CD4-positive, alpha-beta T cell treated with Interleukin-17A for 4 hours (primary cell): ENCODE results near the gene FAM241A.
"Not testable (repeated sequence)": the region's sequence is repeated elsewhere in the genome, so short reads cannot be mapped to it uniquely, and the experiment has no call there.

Source experiments
- DNase-seq: peaks from one replicate; pipeline ENCODE4 v3.0.0-alpha.2; 2020; ENCODE audit warnings: mixed read lengths

FAM241A gene

DNA sequence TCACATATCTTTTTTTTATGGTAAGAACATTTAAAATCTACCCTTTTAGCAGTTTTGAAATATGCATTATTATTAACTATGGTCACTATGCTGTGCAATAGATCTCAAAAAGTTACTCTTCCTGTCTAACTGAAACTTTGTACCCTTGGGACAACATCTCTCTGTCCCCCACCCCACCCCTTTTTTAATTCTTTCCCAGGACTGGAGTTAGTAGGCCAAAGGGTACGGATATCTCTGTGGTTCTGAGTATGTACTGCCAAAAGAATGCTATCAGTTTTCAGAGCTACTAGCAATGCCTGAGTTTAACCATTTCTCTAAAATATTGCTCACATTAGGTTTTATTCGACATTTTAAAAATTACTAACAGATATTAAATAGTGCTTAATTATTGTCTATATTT lies 4.7 kb upstream of the FAM241A start:
- no peak for DNase-seq

DNA sequence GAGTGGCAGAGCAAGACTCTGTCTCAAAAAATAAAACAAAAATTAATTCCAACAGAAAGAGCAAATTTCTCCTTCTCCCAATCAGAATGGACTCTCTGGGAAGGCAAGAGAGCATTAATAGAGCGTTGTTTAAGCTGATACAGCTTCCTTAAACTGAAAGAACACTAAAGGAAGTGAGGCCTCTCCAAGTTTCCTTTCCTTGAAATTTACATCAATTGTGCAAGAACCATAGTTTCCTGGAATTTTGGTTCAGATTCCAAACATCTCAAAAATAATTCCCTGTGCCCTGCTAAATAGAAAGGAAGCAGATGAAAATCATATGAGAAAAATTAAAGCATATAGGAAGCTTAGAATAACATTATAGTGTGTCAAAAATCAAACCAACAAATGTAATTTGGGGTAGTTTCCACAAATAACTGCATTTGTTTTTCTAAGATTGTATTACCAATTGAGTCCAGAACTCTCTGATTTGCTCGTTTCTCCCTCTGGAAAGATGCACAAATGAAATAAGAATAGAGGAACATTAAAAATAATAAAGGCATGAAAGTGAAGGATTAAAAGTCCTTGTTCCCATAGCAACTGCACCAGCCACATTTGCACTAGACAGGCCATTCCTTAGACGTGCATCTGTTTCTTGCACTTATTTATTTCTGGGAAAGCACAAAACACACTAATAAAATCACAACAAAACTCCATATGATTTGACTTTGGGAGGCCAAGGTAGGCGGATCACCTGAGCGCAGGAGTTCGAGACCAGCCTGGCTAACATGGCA lies 3.7 kb upstream of the FAM241A start:
- DNase-seq, result no peak

- DNase-seq, result no peak
Measured at GRCh38 chr4:112142182-112142581, 3.1 kb upstream of the FAM241A start.

GRCh38 chr4:112143781-112144180 lies 1.5 kb upstream of the FAM241A start:
- DNase-seq, result no peak

- no peak for DNase-seq
Measured at GRCh38 chr4:112144546-112145325, 518 bp upstream of the FAM241A start.

DNA sequence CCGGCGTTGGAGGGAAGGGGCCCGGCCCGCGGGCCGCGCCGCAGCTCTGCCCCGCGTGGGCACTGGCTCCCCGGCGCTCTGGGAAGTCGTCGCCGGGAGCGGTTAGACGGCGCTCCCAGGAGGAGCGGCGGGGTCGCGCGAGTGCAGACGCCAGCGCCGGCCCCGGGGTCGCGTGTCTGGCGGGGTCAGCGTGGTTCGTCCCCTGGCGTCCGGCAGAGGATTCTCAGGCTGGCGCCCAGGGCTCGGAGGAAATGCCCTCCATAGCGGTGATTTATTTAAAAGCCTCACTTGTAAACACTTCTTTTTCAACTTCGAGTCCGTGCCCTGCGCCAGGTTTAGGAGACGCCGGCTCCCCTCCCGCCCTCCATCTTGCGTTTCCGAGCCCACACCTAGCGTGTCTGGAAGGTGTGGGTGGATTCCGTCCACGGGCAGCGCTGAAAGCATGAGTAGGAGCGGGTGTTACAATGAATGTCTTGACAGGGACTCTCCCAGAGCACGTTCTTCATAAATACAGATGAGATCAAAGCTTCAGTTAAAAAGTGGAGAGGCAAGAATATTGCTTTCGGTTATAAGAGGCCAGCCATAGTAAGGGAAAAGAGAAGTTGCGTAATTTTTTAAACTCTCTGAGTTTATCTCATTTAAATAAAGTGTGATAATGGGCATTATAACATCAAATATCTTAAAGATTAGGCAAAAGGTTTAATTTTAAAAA lies 692 bp downstream of the FAM241A start:
- DNase-seq, result peak; percentile 68

DNA sequence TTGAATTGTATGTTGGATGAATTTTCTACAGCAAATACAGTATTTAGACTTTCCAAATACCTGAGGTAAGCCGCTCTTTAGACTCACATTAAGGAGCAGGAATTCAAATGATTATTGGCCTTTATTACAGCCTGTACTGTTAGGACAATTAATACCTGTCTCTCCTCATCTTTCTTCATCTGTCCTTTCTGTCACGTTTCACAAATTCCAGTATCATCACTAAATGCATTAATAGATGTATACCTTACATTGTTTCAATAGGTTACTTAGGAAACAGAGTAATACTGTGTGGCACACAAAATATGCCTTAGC lies 1.2 kb downstream of the FAM241A start:
- DNase-seq, result no peak

- no peak for DNase-seq
Measured at GRCh38 chr4:112147697-112148096, 2.4 kb downstream of the FAM241A start.

- DNase-seq, result no peak
Measured at GRCh38 chr4:112150920-112151319, 5.7 kb downstream of the FAM241A start.

DNA sequence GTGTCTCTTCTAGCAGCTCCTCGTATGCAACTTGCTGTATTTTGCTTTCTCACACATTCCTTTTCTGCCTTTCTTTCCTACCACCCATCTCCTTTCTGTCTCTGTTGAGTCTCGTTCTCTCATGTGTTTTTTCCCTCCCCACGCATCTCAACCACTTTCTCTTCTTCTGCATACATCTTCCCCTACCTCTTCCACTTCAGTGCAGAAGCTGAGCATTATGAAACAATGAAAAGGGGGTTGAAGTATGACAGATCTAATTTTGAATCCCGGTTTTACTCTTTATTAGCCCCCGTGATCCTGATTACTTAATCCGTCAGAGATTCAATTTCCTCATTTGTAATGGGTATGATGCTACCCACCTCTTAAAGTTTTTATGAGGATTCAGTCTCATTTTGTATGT lies 7.3 kb downstream of the FAM241A start:
- DNase-seq, result no peak

- peak; percentile 32 for DNase-seq
Measured at GRCh38 chr4:112153211-112153791, 8.0 kb downstream of the FAM241A start.

- DNase-seq, result no peak
Measured at GRCh38 chr4:112156112-112156511, 10.9 kb downstream of the FAM241A start.

DNA sequence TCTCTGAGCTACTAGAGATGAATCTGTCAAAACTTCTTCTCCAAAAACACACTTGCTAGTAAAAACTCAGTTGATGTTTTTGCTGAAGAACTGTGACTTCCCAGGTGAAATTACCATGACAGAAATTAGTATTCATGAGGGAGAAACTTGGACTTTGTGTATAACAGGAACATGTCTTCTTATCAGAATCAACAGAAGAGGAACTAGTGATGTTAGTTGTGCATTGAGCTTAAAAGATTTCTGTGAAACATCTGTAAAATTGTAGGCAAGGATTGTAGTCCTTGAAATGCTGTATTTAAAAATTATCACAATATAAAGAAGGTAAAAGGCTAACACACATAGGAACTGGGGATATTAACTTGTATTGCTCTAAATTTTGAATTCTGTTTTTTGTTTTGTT lies 11.3 kb downstream of the FAM241A start:
- no peak for DNase-seq

GRCh38 chr4:112163706-112164105 lies 18.5 kb downstream of the FAM241A start:
- not testable (repeated sequence) for DNase-seq

GRCh38 chr4:112167794-112168193 lies 22.5 kb downstream of the FAM241A start:
- DNase-seq, result peak; percentile 51

DNA sequence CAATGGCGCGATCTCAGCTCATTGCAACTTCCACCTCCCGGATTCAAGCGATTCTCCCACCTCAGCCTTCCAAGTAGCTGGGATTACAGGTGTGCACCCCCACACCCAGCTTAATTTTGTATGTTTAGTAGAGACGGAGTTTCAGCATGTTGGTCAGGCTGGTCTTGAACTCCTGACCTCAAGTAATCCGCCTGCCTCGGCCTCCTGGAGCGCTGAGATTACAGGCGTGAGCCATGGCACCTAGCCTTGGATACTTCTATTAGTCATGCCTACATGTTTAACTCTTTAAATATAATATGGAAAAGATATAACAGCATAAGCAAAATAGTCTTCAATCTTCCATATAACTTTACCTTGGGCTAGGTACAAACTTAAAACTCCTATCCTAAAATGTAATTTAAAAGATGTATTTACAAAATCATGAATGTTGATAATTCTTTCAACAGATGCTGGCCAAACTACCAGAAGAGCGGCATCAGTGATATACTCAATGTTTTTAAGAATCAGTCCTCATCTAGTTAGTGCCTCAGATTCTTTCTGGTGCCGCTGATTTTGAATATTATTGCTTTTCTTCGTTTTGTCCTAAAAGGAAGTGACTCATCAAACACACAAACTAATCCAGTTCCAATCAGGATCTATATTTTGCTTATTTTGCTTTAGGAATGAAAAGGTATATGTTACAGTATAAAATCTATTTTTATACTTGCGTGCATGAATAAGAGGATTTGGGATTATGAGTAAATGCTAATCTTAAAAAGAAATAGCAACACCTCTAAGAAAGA lies 23.7 kb downstream of the FAM241A start:
- no peak for DNase-seq

DNA sequence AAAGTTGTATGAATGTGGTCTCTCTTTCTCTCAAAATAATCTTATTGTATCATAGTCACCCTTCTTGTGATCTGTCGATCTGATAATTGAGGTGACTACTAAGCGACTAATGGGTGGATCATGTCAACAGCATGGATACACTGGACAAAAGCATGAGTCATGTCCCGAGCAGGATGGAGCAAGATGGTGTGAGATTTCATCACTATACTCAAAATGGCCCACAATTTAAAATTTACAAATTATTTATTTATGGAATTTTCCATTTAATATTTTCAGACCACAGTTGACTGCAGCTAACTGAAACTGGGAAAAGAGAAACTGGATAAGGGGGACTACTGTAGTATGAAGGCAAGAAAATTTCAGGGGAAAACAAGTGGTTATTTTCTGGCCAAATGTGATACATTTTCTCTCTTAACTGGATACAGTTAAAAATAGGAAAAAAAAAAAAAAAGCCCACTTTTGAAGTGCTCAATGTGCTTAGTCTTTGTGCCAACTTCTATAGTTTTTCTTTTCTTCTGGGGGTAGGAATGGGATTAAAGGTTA lies 25.3 kb downstream of the FAM241A start:
- DNase-seq, result peak; percentile 8

DNA sequence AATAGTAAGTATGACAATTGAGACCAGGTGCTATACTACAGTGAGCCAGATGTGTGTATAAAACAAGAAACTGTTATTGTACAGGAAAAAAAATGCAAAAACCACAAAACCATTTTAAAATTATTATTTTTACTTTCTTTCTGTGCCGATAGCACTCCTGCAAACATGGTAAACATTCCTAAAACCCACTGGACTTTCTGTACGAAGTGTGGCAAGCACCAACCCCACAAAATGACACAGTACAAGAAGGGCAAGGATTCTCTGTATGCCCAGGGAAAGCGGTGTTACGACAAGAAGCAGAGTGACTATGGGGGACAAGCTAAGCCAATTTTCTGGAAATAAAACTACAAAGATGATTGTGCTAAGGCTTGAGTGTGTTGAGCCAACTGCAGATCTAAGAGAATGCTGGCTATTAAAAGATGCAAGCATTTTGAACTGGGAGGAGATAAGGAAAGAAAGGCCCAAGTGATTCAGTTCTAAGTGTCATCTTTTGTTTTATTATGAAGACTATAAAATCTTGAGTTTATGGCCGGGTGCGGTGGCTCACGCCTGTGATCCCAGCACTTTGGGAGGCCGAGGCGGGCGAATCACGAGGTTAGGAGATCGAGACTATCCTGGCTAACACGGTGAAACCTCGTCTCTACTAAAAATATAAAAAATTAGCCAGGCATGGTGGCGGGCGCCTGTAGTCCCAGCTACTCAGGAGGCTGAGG lies 26.0 kb downstream of the FAM241A start:
- not testable (repeated sequence) for DNase-seq

- DNase-seq, result no peak
Measured at GRCh38 chr4:112172180-112172579, 26.9 kb downstream of the FAM241A start.

- DNase-seq, result no peak
Measured at GRCh38 chr4:112173593-112174558, 28.6 kb downstream of the FAM241A start.
